GM21529 (cell line): ENCODE results near the gene ZNG1B.
"Not testable (repeated sequence)": the region's sequence is repeated elsewhere in the genome, so short reads cannot be mapped to it uniquely, and the experiment has no call there.

Experiments
- ATAC-seq: cut with Tn5 transposase; IDR thresholded peaks from one replicate; pipeline ENCODE4 v1.9.1; 2021; ENCODE audit not compliant: unreplicated experiment

Gene ZNG1B

GRCh38 chr2:113542529-113542928, 105.0 kb downstream of the ZNG1B start:
- not testable (repeated sequence) for ATAC-seq
